GM19324 (cell line): ENCODE results near the gene FADS2.

Experiments
- ATAC-seq: cut with Tn5 transposase; IDR thresholded peaks from one replicate; pipeline ENCODE4 v1.9.1; 2021; ENCODE audit warnings: mild to moderate bottlenecking, moderate library complexity; ENCODE audit not compliant: unreplicated experiment, low FRiP score

Gene FADS2

GRCh38 chr11:61795459-61795858 is 32.6 kb upstream of the FADS2 start:
- ATAC-seq = no peak

- ATAC-seq = no peak
These were observed 32.1 kb upstream of the FADS2 start for GRCh38 chr11:61795876-61796526.

- ATAC-seq = no peak
These were observed 30.7 kb upstream of the FADS2 start for GRCh38 chr11:61797263-61797944.

GRCh38 chr11:61799665-61800284 is 28.3 kb upstream of the FADS2 start:
- no peak for ATAC-seq

GRCh38 chr11:61800331-61801281 is 27.5 kb upstream of the FADS2 start:
- no peak for ATAC-seq

- ATAC-seq = no peak
These were observed 25.5 kb upstream of the FADS2 start for GRCh38 chr11:61802605-61803004.

- ATAC-seq = no peak
These were observed 24.0 kb upstream of the FADS2 start for GRCh38 chr11:61803889-61804647.

GRCh38 chr11:61805146-61805545 is 23.0 kb upstream of the FADS2 start:
- no peak for ATAC-seq

GRCh38 chr11:61806785-61807184 is 21.3 kb upstream of the FADS2 start:
- no peak for ATAC-seq

- ATAC-seq = no peak
These were observed 17.4 kb upstream of the FADS2 start for GRCh38 chr11:61810671-61811175.

GRCh38 chr11:61811831-61812230 is 16.3 kb upstream of the FADS2 start:
- ATAC-seq = no peak

GRCh38 chr11:61812736-61813411 is 15.2 kb upstream of the FADS2 start:
- ATAC-seq = no peak

GRCh38 chr11:61814247-61814957 is 13.7 kb upstream of the FADS2 start:
- ATAC-seq = no peak

- peak; percentile 48 for ATAC-seq
These were observed 12.9 kb upstream of the FADS2 start for GRCh38 chr11:61814958-61815789.

- peak; percentile 28 for ATAC-seq
These were observed 12.0 kb upstream of the FADS2 start for GRCh38 chr11:61815790-61816735.

- peak; percentile 57 for ATAC-seq
These were observed 11.2 kb upstream of the FADS2 start, which contains the start of gene FADS1 for GRCh38 chr11:61816736-61817455. Gene FADS1, minus strand, starts transcription at chr11:61817003. Its CDS starts 74 bp downstream, at chr11:61816929.
